ENCODE data around the gene DYSF. TPM values are rescaled to one million over a fixed set of nuclear protein-coding genes. Genes with fewer than 3 reads are reported as not detected.

Gene DYSF
- total RNA-seq, 1 experiment from 2014 or later, result 5.5 TPM

DNA sequence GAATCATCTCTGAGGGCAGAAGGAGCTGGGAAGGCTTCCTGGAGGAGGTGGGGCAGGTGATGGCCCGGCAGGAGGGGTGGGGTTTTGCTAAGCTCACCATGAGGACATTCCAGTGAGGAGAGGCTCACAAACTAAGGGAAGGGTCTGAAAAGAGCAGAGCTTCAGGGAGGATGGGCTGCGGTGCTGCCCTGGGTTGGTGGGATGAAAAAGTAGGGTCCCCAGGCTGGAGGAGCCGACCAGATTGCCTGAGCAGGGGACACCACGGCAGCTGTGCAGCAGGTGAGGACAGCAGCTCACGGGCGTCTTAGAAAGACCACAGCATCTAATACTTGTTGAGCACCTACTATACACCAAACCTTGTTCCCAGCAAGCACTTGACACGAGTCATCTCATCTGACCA lies 82.2 kb downstream of the DYSF start:
- peak overlapping the region in 1 of 3 experiments; percentile 44; a peak in 1 of 7 replicates for H3K27ac Mint-ChIP-seq

More for the DNA sequence above, 82.2 kb downstream of the DYSF start:
- Histone ChIP-seq H2BK12ac (ENCODE audit: insufficient read length, low read depth, low read length) (no peak overlapping the region), H3K79me1 (ENCODE audit: insufficient read depth, low read depth, low read length, poor library complexity, severe bottlenecking) (no peaks in the 10 kb centered on the region), H3K4me1 (ENCODE audit: insufficient read depth, low read length) (no peaks in the 10 kb centered on the region; the same call in 1 of the 2 replicates), H3T11ph (ENCODE audit: low read length) (no peak overlapping the region), H3K23ac (ENCODE audit: insufficient read length, low read depth, low read length) (no peak overlapping the region), H3K23me2 (ENCODE audit: insufficient read length, low read depth, low read length, poor library complexity, severe bottlenecking) (no peaks in the 10 kb centered on the region), H4K20me1 (ENCODE audit: control insufficient read depth, insufficient read depth, insufficient read length) (no peaks in the 10 kb centered on the region), H4K91ac (ENCODE audit: insufficient read length, low read depth, low read length) (no peak overlapping the region), H3K56ac (ENCODE audit: insufficient read length, low read depth, low read length) (no peak overlapping the region), H3K4ac (ENCODE audit: low read depth, low read length) (no peak overlapping the region), H2AFZ (ENCODE audit: low read length) (no peak overlapping the region), H4K5ac (ENCODE audit: insufficient read length, low read depth, low read length) (no peak overlapping the region), H3K79me2 (ENCODE audit: insufficient read depth, low read length) (no peaks in the 10 kb centered on the region), H2AK5ac (ENCODE audit: insufficient read length, low read length) (no peak overlapping the region), H3K18ac (ENCODE audit: insufficient read length, low read depth, low read length) (no peak overlapping the region), H3K27me3 (ENCODE audit: insufficient read depth, low read length) (no peaks in the 10 kb centered on the region), H3K4me2 (ENCODE audit: insufficient read depth, insufficient read length, low read length) (no peak overlapping the region), H3K14ac (ENCODE audit: insufficient read depth, low read length) (no peak overlapping the region), H3K9ac (ENCODE audit: extremely low read depth, insufficient read length, low read length) (no peak overlapping the region), H2BK20ac (ENCODE audit: low read depth, low read length, poor library complexity, severe bottlenecking) (no peak overlapping the region), H2BK15ac (ENCODE audit: low read depth, low read length) (no peak overlapping the region), H2BK120ac (ENCODE audit: low read depth, low read length, poor library complexity, severe bottlenecking) (no peak overlapping the region), H3K27ac (ENCODE audit: insufficient read length, low read depth, low read length) (no peak overlapping the region), H2BK5ac (ENCODE audit: insufficient read length, low read length) (no peak overlapping the region), H4K8ac (replicated peaks; ENCODE audit: insufficient read length, low read depth, low read length) (no peak overlapping the region), H3K9me3 (ENCODE audit: control insufficient read depth, low read depth, low read length) (no peaks in the 10 kb centered on the region)
- H3K36me3 Mint-ChIP-seq (ENCODE audit: insufficient read depth in 1 of 3, low read depth in 3 of 3), result peaks cover 0 to 2% (median 0%) of the 10 kb centered on the region in 3 experiments; a peak in 2 of 7 replicates
- H3K9me3 Mint-ChIP-seq, result no peaks in the 10 kb centered on the region
- no peaks in the 10 kb centered on the region for H3K27me3 Mint-ChIP-seq (ENCODE audit: low read depth)
- no peak overlapping the region for H3K4me3 Mint-ChIP-seq
- H3K4me1 Mint-ChIP-seq, result peaks cover 2 to 5% of the 10 kb centered on the region in 2 experiments; a peak in 2 of 4 replicates
- no CpG with 5 or more reads among the region's 7 CpGs for WGBS (ENCODE audit: extremely low coverage, insufficient read length, low lambda C conversion rate)
- TF ChIP-seq, protein P1, sequence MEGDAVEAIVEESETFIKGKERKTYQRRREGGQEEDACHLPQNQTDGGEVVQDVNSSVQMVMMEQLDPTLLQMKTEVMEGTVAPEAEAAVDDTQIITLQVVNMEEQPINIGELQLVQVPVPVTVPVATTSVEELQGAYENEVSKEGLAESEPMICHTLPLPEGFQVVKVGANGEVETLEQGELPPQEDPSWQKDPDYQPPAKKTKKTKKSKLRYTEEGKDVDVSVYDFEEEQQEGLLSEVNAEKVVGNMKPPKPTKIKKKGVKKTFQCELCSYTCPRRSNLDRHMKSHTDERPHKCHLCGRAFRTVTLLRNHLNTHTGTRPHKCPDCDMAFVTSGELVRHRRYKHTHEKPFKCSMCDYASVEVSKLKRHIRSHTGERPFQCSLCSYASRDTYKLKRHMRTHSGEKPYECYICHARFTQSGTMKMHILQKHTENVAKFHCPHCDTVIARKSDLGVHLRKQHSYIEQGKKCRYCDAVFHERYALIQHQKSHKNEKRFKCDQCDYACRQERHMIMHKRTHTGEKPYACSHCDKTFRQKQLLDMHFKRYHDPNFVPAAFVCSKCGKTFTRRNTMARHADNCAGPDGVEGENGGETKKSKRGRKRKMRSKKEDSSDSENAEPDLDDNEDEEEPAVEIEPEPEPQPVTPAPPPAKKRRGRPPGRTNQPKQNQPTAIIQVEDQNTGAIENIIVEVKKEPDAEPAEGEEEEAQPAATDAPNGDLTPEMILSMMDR (conservative IDR thresholded peaks at IDR 0.05), result no peak
- peak; percentile 20 for DNase-seq

Data from H9 (cell line).